GM08714 (cell line): ENCODE measurements around the gene ADGRL3.
"Not testable (repeated sequence)": the region's sequence is repeated elsewhere in the genome, so short reads cannot be mapped to it uniquely, and the experiment has no call there.

Experiments
- H3K4me3 ChIP-seq: fragments of 200-500 bp; sonication (Bioruptor generic); 2 replicates; pipeline ENCODE4 v1.5.1; 2014; ENCODE audit warnings: mild to moderate bottlenecking, low read length, inconsistent platforms
- ZNF274 ChIP-seq: IDR thresholded peaks from 2 replicates; pipeline ENCODE4 v1.6.1; 2012; ENCODE audit warnings: mild to moderate bottlenecking, low read depth, low read length

ADGRL3 gene

GRCh38 chr4:61619528-61619927, 419.4 kb downstream of the ADGRL3 start:
- TF ChIP-seq ZNF274, result no peak
- no peak overlapping the region for H3K4me3 ChIP-seq

GRCh38 chr4:61628282-61628681, 428.2 kb downstream of the ADGRL3 start:
- no peak for TF ChIP-seq ZNF274
- H3K4me3 ChIP-seq, result no peak overlapping the region

GRCh38 chr4:61628727-61629126, 428.6 kb downstream of the ADGRL3 start:
- TF ChIP-seq ZNF274, result no peak
- no peak overlapping the region for H3K4me3 ChIP-seq

- no peak for TF ChIP-seq ZNF274
- H3K4me3 ChIP-seq, result no peak overlapping the region
Measured at GRCh38 chr4:61630548-61630947, 430.4 kb downstream of the ADGRL3 start.

GRCh38 chr4:61638591-61638990, 438.5 kb downstream of the ADGRL3 start:
- no peak overlapping the region for H3K4me3 ChIP-seq
- TF ChIP-seq ZNF274, result no peak

- not testable (repeated sequence) for H3K4me3 ChIP-seq
Measured at GRCh38 chr4:61646746-61647350, 446.7 kb downstream of the ADGRL3 start.

GRCh38 chr4:61648264-61648663, 448.1 kb downstream of the ADGRL3 start:
- H3K4me3 ChIP-seq, result no peak overlapping the region
- no peak for TF ChIP-seq ZNF274

GRCh38 chr4:61657016-61657415, 456.9 kb downstream of the ADGRL3 start:
- no peak for TF ChIP-seq ZNF274
- no peak overlapping the region for H3K4me3 ChIP-seq

GRCh38 chr4:61661960-61662359, 461.8 kb downstream of the ADGRL3 start:
- no peak overlapping the region for H3K4me3 ChIP-seq
- TF ChIP-seq ZNF274, result no peak

GRCh38 chr4:61662362-61662761, 462.2 kb downstream of the ADGRL3 start:
- H3K4me3 ChIP-seq, result no peak overlapping the region
- TF ChIP-seq ZNF274, result no peak

- TF ChIP-seq ZNF274, result no peak
Measured at GRCh38 chr4:61663310-61663709, 463.2 kb downstream of the ADGRL3 start.

GRCh38 chr4:61665649-61666048, 465.5 kb downstream of the ADGRL3 start:
- H3K4me3 ChIP-seq, result no peak overlapping the region
- TF ChIP-seq ZNF274, result no peak

More at GRCh38 chr4:61663310-61663709, 463.2 kb downstream of the ADGRL3 start:
- no peak overlapping the region for H3K4me3 ChIP-seq

- TF ChIP-seq ZNF274, result no peak
- no peak overlapping the region for H3K4me3 ChIP-seq
Measured at GRCh38 chr4:61666244-61666643, 466.1 kb downstream of the ADGRL3 start.

GRCh38 chr4:61671599-61671998, 471.5 kb downstream of the ADGRL3 start:
- TF ChIP-seq ZNF274, result no peak
- H3K4me3 ChIP-seq, result no peak overlapping the region

- H3K4me3 ChIP-seq, result no peak overlapping the region
- TF ChIP-seq ZNF274, result no peak
Measured at GRCh38 chr4:61675464-61675863, 475.3 kb downstream of the ADGRL3 start.

GRCh38 chr4:61678297-61678696, 478.2 kb downstream of the ADGRL3 start:
- H3K4me3 ChIP-seq, result no peak overlapping the region
- no peak for TF ChIP-seq ZNF274

- no peak overlapping the region for H3K4me3 ChIP-seq
- TF ChIP-seq ZNF274, result no peak
Measured at GRCh38 chr4:61693520-61693919, 493.4 kb downstream of the ADGRL3 start.
